ENCODE results near the gene MAPRE3. TPM values are rescaled to one million over a fixed set of nuclear protein-coding genes. Genes with fewer than 3 reads are reported as not detected.

The MAPRE3 gene
- total and polyA plus RNA-seq, 2 donors (not counting 1 experiment from before 2014, with no cell fraction given), result 7.9 to 13.9 TPM

- Histone ChIP-seq H3K79me2 (ENCODE audit: control insufficient read depth, insufficient read depth, low read length) (peaks cover 2% of the 10 kb centered on the region), H3K9me3 (ENCODE audit: control insufficient read depth, insufficient read depth, low read depth, low read length) (no peaks in the 10 kb centered on the region), H4K20me1 (ENCODE audit: control insufficient read depth, extremely low read depth, insufficient read depth, low read length) (no peaks in the 10 kb centered on the region), H3K4me1 (ENCODE audit: control insufficient read depth, extremely low read depth, insufficient read depth, low read length) (peaks cover 2% of the 10 kb centered on the region), H3K27me3 (ENCODE audit: control insufficient read depth, insufficient read depth, low read length) (no peaks in the 10 kb centered on the region), H3K9ac (ENCODE audit: insufficient read depth, low read length) (no peak overlapping the region), H3K4me3 (replicated peaks in 1 of 4; ENCODE audit: control extremely low read depth in 1 of 4, insufficient read depth in 1 of 4, low read depth in 3 of 4, low read length in 4 of 4) (no peak overlapping the region), H3K27ac (ENCODE audit: insufficient read depth, low read length) (no peak overlapping the region), H3K36me3 (ENCODE audit: control insufficient read depth, insufficient read depth, low read length) (peaks cover 26% of the 10 kb centered on the region), H2AFZ (ENCODE audit: low read length) (no peak overlapping the region), H3K4me2 (ENCODE audit: extremely low read depth, insufficient read depth, low read length) (no peak overlapping the region)
- TF ChIP-seq EZH2 (IDR thresholded peaks at IDR 0.05; ENCODE audit: low read length, missing control alignments), result no peak
- no peak for TF ChIP-seq CTCF (conservative IDR thresholded peaks at IDR 0.05 in 1 of 2, IDR thresholded peaks at IDR 0.05 in 1 of 2; ENCODE audit: low read depth in 1 of 2, low read length in 2 of 2)
- DNase-seq (ENCODE audit: low read depth in 2 of 2), result no peak
These were observed 55.7 kb downstream of the MAPRE3 start for GRCh38 chr2:27025861-27026851.

- no peak overlapping the region for H3K4me3 ChIP-seq (replicated peaks in 1 of 4; ENCODE audit: control extremely low read depth in 1 of 4, insufficient read depth in 1 of 4, low read depth in 3 of 4, low read length in 4 of 4)
- H3K79me2 ChIP-seq (ENCODE audit: control insufficient read depth, insufficient read depth, low read length), result peaks cover 6% of the 10 kb centered on the region
- no peaks in the 10 kb centered on the region for H3K9me3 ChIP-seq (ENCODE audit: control insufficient read depth, insufficient read depth, low read depth, low read length)
- H2AFZ ChIP-seq (ENCODE audit: low read length), result no peak overlapping the region
- no peaks in the 10 kb centered on the region for H3K4me1 ChIP-seq (ENCODE audit: control insufficient read depth, extremely low read depth, insufficient read depth, low read length)
- no peaks in the 10 kb centered on the region for H3K27me3 ChIP-seq (ENCODE audit: control insufficient read depth, insufficient read depth, low read length)
- TF ChIP-seq EZH2 (IDR thresholded peaks at IDR 0.05; ENCODE audit: low read length, missing control alignments) (no peak), CTCF (conservative IDR thresholded peaks at IDR 0.05 in 1 of 2, IDR thresholded peaks at IDR 0.05 in 1 of 2; ENCODE audit: low read depth in 1 of 2, low read length in 2 of 2) (no peak)
- DNase-seq (ENCODE audit: low read depth in 2 of 2), result no peak
- no peaks in the 10 kb centered on the region for H4K20me1 ChIP-seq (ENCODE audit: control insufficient read depth, extremely low read depth, insufficient read depth, low read length)
- no peak overlapping the region for H3K9ac ChIP-seq (ENCODE audit: insufficient read depth, low read length)
- H3K36me3 ChIP-seq (ENCODE audit: control insufficient read depth, insufficient read depth, low read length), result peaks cover 26% of the 10 kb centered on the region
- H3K27ac ChIP-seq (ENCODE audit: insufficient read depth, low read length), result no peak overlapping the region
- no peak overlapping the region for H3K4me2 ChIP-seq (ENCODE audit: extremely low read depth, insufficient read depth, low read length)
These were observed 56.8 kb downstream of the MAPRE3 start for GRCh38 chr2:27027211-27027651.

GRCh38 chr2:27029051-27029450 is 58.6 kb downstream of the MAPRE3 start:
- Histone ChIP-seq H3K9me3 (ENCODE audit: control insufficient read depth, insufficient read depth, low read depth, low read length) (no peaks in the 10 kb centered on the region), H3K27me3 (ENCODE audit: control insufficient read depth, insufficient read depth, low read length) (no peaks in the 10 kb centered on the region), H4K20me1 (ENCODE audit: control insufficient read depth, extremely low read depth, insufficient read depth, low read length) (no peaks in the 10 kb centered on the region), H3K36me3 (ENCODE audit: control insufficient read depth, insufficient read depth, low read length) (peaks cover 20% of the 10 kb centered on the region), H2AFZ (ENCODE audit: low read length) (no peak overlapping the region), H3K27ac (ENCODE audit: insufficient read depth, low read length) (no peak overlapping the region), H3K79me2 (ENCODE audit: control insufficient read depth, insufficient read depth, low read length) (peaks cover 21% of the 10 kb centered on the region), H3K9ac (ENCODE audit: insufficient read depth, low read length) (no peak overlapping the region), H3K4me2 (ENCODE audit: extremely low read depth, insufficient read depth, low read length) (no peak overlapping the region), H3K4me1 (ENCODE audit: control insufficient read depth, extremely low read depth, insufficient read depth, low read length) (peaks cover 2% of the 10 kb centered on the region), H3K4me3 (replicated peaks in 1 of 4; ENCODE audit: control extremely low read depth in 1 of 4, insufficient read depth in 1 of 4, low read depth in 3 of 4, low read length in 4 of 4) (no peak overlapping the region)
- TF ChIP-seq CTCF (conservative IDR thresholded peaks at IDR 0.05 in 1 of 2, IDR thresholded peaks at IDR 0.05 in 1 of 2; ENCODE audit: low read depth in 1 of 2, low read length in 2 of 2) (no peak), EZH2 (IDR thresholded peaks at IDR 0.05; ENCODE audit: low read length, missing control alignments) (no peak)
- no peak for DNase-seq (ENCODE audit: low read depth in 2 of 2)

All from fibroblast of lung (primary cell).